ENCODE results near the gene PHYKPL.

The PHYKPL gene

DNA sequence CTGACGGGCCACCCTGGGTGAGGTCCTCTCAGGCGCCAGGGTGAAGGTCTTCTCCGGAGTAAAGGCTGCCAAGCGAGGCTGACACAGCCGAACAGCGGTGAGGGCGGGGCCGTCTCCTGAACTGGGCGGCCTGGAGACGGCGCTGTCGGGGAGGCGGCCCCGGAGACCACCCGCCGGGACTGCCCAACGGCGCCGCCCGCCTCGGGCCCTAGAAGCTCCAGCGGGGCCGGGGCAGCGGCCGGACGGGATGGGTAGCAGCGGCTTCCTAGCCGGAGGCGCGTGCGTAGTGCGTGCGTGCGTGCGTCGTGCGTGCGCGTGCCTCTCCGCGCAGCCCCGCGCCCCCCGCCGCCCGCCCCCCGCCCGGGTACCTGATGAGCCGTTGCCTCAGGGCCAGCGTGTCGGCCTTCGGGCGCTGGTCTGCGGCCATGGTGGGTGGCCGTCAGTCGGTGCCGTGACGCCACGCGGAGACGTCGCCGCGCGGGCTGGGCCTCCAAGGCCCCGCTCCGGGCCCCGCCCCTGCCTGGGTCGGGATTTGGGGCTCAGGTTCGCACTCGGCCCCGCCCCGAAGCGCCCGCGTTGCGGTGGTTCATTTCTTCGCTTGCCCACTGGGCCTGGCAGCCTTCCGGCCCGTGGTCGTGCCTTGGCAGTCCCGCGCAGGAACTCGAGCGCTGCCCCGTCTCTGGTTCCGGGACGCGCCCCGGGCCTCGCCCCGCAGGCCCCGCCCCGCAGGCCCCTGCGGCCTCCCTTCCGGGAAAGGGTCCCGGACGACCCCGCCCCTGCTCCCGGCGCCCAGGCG lies at the start of gene PHYKPL:
TSS of gene PHYKPL (minus strand) at position 679 of the 796 bp plus-strand sequence. CDS start at position 427, 252 bp downstream.
- peak; percentile 83 for DNase-seq (ENCODE audit: low spot score)

DNA sequence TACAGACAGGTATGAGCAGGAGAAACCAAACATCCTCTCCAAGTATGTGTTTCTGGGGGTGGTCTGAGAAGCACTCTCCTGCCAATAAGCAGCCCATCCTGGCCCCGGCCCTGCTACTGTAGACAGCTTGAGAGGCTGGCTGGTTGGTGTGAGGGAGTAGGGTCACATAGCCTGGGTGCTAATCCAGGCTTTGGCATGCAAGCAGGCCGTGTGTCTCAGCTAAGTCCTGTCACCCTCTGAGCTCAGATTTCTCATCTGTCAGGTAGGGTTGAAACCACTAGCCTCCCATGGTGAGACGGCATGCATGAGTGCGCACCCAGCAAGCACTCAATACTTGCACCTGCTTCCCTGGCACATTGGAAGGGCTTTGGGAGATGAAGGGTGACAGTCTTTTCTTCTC lies 49.8 kb upstream of the PHYKPL start:
- no peak for DNase-seq (ENCODE audit: low spot score)

DNA sequence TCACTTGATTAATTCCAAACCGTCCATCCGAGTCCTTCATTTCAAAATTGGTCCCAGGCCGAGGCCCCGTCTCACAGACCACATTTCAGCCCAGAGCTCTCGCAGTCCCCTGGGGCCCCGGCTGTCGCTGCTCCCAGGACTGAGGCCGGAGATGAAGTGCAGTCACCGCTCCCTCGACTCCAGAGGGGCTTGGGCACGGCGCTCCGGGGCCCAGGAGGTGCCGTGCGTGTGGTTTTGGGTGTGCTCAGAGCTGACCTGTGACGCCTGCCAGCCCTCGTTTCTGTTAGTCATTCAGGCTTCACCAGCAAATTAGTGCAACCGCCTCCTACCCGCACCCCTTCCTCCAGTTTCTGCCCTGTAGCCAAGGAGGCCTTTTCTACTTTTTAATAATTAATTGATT lies 48.7 kb upstream of the PHYKPL start:
- DNase-seq (ENCODE audit: low spot score) = no peak

DNA sequence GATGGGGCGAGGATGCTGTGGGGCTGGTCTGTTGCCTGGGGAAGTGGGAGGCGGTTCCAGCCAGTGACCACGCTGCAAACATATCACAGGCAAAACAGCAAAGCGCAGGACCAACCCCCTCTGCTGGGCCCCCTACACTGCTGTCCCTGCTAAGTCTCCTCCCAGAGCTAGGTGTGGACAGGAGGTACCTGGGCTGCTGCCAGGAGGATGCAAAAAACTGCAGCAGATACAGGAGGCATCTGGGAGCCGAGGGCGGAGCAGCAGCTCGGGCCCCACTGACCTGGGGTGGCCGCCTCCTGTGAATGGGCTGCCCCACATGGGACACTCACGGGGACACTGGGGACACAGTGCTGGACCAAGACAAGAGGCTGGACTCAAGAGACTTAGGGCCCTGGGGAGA lies 48.0 kb upstream of the PHYKPL start:
- no peak for DNase-seq (ENCODE audit: low spot score)

DNA sequence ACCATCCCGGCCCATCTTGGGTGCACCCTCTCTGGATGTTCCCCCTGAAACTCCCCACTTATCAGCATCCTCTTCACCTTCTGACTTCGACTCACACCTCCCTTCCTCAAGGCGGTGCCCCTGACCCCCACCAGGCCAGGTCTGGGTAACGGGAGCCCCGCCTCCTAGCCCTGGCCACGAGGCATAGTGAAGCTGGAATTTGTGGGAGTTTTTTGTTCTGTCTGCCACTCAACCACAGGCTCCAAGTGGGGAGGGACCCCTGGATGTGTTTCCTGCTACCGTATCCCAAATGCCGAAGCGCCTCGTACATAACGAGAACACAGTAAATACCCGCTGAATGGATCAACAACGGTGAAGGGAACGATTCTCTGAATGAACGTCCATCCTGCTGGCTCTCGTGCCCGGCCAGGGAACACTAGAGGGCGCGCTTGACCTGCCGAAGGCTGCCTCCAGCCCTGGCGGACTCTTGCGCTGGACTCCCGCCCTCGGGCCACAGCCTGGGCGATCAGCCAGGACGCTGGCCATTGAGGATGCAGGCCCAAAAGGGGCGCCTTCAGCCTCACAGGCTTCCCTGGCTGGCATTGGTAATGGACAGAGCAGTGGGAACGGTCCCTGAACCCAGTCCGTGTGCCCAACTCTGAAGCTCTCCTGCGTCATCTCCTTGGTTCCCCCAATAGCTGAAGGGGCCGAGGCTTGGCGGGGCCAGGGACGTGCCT lies 47.3 kb upstream of the PHYKPL start:
- peak; percentile 94 for DNase-seq (ENCODE audit: low spot score)

DNA sequence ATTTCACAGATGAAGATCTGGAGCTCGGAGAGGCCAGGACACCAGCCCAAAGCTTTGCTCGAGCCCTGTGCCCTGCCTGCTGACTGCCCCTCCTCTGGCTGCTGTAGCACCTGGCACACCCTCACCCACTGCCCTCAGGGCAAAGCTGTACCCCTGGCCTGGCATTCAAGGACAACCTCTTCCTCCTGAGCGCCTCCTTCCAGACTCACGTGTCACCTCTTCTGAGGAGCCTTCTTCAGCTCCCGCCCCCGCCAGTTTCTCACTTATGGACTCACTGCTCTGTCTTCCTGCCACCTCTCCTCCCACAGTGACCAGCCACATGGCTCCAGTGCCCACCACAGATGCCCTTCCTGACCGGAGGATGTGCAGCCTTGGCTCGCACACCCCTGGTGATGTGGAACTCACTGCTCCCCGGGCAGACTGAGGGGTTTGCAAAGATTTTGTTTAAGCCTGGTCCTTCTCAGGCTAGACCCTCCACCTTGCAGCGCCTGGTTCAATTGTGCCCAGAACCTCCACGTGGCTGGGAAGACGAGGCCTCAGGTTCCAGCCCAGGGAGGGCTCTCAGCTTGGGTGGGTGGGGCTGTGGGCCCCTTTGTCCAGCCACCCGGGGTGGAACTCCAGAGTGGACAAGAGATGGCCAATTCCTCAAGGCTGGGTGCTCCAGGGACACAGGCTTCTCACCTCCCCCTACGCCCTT lies 46.6 kb upstream of the PHYKPL start:
- no peak for DNase-seq (ENCODE audit: low spot score)

DNA sequence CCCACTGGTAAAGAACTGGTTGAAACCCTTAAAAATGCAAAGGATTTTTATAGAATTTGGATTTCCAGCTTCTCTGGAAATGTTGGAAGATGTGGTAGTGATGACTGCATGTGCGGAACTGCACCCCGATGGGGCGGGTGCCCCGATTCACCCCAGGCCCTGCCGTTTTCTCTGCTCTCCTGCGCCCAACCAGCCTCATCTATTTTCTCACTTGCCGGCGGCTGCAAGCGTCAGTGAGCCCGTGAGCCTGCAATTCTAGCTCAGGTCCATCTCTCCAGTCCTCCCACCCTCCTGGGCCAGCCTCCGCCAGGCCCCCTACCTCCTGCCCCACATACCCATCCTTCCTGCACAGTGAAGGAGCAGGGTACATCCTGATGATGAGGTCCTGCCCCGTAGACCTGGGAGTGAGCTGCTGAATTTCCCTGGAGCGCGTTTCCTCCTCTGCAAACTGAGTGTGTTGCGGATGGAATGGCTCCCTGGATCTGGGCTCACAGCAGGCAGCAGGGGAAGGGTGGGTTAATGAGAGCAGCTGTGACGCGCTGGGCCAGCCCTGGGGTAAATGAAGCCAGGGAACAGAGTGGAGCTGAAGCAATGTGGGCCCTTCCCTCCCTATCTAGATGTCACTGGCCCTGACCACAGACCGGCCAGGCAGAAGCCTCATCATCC lies 45.9 kb upstream of the PHYKPL start:
- no peak for DNase-seq (ENCODE audit: low spot score)

DNA sequence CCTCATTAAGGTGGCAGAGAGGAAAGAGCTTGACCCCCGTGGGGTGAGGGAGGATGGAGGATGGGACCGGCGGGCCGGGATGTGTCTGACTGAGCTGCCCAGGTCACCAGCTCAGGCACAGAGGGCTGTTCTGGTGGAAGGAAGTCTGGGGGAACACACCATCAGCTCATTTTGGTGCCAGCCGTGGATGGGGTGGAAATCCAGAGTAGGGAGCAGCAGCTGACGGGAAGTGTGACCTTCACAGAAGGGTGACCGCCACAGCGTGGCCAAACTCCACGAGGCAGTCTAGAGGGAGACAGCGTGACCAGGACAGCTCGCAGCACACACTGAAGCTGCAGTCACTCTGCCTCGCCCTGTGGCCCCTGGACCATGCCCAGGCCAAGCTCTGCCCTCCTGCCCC lies 45.3 kb upstream of the PHYKPL start:
- no peak for DNase-seq (ENCODE audit: low spot score)

DNA sequence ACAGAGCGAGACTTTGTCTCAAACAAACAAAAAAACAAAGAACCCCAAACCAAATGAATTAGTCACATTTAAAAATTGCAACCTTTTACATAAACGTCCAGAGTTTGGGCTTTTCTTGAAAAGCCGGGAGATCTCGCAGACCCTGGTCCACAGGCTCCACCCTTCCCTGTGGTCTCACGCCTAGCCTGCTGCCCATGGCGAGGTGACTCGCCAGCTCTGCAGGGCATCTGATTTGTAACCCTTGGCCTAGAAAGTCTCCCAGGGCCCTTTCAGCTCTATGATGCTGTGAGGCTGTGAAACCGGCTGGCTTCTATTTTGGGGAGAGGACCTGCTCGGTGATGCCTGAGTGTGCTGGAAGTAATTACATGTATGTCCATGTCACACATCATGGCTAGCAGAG lies 44.7 kb upstream of the PHYKPL start:
- DNase-seq (ENCODE audit: low spot score) = no peak

DNA sequence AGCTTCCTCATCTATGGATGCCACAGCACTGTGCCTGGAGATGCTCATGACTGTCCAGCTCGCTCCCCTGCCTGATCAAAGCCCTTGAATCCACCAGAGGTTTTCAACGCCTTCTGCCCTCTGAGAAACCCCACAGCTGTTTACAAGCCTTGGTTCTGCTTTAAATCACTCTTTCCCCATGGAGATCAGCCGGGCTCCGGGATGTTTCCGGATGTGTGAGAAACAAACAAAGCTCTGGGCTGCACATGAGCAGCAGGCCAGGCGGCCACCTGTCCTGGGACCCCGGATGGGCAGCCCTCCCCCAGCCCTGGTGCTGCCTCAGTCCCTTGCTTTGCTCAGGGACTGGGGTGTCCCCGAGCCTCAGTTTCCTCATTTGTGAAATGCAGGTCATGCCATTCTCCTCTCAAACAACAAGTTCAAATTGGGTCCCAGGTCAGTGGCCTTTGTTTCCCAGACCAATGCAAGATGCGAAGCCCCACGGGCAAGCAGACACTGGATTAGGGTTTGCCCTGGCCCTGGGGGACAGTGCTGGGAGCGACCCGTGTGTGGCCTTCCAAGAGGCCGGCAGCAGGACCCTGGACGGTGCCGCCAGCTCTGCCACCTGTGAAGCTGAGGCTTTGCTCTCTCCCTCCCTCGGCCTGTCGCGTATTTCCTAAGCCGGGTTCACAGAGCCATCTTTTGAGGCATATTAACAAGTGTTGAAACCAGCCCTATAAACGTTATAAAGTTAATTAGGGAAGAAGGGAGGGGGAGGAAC lies 42.4 kb upstream of the PHYKPL start:
- DNase-seq (ENCODE audit: low spot score) = no peak

DNA sequence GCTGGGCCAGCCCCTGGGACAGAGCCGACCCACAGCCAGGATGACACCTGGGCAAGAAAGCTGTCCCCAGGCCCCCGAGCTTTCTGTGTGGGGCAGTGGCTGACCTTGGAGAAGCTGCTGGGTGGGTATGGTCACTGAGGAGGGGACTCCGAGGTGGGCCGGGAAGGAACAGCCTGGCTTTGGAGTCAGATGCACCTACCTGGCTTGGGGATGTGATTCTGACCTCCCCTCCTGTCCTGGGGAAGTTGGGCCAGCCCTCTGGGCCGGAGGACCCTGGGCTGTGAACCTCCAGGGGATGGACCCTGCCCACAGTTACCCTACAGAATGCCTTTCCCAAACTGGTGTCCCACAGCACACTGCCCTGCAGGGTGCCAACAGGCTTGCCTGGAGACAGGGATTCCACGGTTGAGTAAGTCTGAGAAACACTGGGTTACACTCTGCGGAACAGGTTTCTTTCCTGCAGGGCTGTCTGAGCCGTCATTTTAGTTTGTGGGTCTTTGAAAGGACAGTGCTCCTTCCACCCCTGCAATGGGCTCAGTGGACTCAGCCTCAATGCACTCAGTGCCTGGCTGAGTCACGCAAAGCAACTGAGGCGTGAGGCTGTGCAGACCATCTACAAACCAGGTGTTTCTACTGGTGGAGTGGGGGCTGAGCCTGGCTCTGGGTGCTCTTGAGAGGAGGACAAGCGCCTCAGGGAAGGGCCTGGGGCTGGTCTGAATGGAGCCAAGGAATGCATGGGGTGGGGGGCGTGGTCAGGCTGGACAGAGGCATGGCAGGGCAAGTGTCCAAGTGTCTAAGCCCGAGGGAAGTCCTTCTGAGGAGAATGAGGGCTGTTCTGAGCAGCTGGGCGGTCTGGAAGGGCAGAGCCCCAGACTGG lies 41.3 kb upstream of the PHYKPL start:
- no peak for DNase-seq (ENCODE audit: low spot score)

DNA sequence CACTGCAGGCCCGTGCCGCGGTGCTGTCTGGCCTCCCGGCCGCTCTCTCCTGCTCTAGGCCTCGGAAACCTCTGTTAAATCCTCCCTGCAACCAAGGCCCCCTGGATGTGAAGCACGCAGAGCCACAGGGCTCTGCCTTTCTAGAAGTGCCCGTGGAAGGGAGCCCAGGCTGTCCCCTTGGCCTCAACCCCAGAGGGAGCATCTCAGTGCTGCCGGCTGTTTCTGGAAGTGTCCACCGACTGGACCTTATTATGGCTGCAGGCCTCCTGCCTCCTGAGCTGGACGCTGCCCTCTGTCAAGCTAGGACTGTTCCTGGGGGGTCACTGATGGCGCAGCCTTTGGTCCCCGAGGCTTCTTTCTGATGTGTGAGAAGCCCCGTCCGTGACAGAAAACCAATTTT lies 40.4 kb upstream of the PHYKPL start:
- DNase-seq (ENCODE audit: low spot score) = no peak

DNA sequence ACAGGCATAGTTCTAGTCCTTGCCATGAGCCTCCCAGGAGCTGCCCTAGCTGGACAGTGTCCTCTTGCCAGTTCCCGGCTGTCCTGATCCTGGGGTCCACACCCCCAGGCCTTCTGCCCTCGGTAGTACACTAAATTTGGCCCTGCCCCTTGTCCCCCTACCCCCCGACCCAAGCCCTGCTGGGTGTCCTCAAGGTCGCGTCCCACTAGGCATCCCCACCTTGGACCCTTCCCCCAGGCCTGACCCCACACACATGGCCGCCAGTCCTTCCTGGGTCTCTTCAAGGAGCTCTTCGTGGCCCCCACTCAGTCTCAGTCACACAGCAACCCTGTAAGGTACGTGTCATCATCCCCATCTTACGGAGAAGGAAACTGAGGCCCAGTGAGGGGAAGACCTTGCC lies 40.0 kb upstream of the PHYKPL start:
- no peak for DNase-seq (ENCODE audit: low spot score)

DNA sequence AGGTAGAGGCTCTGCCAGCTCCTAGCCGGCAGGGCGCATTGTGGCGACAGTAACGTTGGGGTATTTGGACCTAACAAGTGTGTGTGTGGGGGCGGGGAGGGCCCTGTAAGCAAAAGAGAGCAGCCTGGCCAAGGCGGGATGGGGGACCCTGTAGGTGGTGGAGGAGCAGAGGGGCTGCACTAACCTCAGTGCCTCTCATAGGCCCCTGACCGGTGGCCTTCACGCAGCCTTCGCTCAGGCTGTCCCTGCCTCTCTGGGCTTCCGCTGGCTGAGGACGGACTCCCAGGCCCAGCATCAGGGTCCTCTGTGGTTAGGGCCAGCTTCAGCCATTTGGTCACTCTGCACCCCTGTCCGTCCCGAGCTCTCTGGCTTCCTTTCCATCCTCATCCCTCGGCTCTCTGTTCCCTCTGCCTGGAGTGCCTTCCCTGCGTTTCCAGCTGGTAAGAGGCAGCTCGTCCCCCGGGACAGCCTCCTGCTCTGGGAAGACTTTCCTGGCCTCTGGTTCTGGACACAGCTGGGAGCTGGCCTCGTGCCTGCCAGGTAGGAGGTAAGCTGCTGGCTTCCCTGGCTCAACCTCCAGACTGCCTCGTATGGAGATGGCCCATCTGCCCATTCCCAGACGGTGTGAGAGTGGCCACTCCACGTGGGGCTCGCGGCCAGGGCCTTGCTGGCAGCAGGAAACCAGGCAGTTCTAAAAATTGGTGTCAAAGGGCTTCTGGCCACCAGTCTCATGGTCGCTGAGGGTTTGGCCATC lies 39.3 kb upstream of the PHYKPL start:
- DNase-seq (ENCODE audit: low spot score) = no peak

DNA sequence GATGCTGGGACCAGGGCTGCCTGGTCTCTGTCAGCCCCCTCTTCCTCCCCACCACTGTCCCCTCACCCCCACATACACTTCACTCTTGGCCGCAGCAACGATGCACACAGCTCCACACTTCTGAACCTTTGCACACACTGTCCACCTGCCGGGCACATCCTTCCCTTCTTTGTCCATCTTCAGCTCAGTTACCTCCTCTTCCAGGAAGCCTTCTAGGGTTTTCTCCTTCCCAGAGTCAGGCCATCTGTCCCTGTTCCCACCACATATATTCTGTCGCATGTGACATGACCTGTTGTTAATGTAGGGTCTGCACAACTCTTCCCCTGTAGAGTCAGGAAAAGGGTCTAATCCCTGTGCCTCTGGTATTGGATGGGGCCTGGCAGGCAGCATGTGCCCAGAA lies 38.6 kb upstream of the PHYKPL start:
- DNase-seq (ENCODE audit: low spot score) = no peak

DNA sequence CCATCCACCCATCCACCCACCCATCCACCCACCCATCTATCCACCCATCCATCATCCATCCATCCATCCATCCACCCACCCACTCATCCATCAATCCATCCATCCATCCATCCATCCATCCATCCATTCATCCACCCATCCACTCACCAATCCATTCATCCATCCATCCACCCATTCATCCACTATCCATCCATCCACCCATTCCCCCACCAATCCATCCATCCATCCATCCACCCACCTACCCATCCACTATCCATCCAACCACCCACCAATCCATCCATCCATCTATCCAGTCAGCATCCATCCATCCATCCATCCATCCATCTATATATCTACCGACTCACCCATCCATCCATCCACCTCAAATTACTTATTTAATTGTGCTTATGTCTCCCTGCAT lies 36.9 kb upstream of the PHYKPL start:
- no peak for DNase-seq (ENCODE audit: low spot score)

DNA sequence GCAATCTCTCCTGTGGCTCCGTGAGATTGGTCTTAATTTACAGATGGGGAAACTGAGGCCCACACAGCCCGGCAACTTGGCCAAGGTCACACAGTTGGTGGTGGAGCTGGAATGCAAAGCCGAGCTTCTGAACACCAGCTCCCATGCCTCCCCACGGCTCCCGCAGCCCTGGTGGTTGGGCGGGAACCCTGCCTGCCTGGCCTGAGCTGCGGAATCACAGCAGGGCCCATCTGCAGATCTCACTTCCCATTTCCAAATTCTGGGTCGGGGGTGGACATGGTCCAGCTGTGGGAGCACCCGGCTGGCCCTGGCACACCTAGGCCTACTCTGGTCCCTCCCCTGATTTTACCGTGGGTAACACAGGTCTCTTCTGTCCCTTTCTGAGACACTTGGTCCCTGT lies 35.3 kb upstream of the PHYKPL start:
- no peak for DNase-seq (ENCODE audit: low spot score)

DNA sequence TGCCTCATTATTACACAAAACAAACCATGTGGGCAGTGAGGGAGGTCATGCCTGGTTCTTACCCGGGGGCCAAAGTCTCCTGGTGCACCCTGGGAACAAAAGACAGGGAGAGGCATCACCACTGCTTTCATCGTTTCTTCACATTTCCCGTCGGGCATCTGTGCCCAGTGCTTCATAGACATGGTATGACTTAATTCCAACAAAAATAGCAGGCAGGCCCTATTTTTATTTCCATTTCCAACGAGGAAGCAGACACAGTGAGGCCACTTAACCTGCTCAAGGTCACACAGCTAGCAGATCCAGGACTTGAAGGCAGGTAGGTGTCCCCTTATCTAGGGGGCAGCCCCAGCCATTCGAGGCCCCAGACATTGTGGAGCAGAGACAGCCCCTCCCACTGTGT lies 34.6 kb upstream of the PHYKPL start:
- no peak for DNase-seq (ENCODE audit: low spot score)

DNA sequence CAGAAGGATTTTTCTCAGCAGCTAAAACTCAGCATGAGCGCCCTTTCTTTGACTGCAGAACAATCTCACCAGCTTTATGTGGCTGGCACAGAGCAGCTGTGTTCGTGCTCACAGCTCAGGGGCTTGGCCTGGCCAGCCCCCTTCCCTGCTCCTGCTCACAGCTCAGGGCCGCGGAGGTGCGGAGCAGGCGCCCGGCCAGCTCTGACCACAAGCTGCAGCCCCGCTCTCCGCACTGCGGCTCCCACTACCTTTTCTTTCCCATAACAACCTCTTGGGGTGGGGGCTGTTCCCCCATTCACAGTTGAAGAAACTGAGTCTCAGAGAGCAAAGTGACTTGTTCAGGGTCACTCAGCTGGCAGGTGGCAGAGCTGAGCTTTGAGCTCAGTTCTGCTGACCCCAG lies 34.0 kb upstream of the PHYKPL start:
- no peak for DNase-seq (ENCODE audit: low spot score)

DNA sequence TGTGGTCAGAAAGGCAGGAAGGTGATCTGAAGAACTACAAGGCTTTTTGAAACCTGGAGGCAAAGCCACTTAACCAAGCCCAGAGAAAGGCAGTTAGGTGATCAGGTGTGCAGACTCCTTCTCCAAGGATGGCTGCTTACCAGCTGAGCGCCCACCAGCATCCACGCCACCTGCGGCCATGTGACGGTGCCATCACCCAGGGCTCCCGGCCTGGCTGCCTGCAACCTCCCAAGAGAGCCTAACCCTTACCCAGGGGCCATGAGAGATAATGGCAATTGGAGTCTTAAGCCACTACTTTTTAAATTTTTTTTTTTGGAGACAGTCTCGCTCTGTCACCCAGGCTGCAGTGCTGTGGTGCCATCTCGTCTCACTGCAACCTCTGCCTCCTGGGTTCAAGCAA lies 33.1 kb upstream of the PHYKPL start:
- no peak for DNase-seq (ENCODE audit: low spot score)
